Loucy (cell line): ENCODE results near the gene TSEN2.

Source experiments
- H2AFZ ChIP-seq: fragments of 200-600 bp; sonication (generic); 2 replicates; pipeline ENCODE4 v1.6.0; 2016; ENCODE audit warnings: antibody characterized with exemption, mild to moderate bottlenecking, low read length, moderate library complexity
- H3F3A ChIP-seq: fragments of 200-600 bp; 2 replicates; pipeline ENCODE4 v1.6.0; 2016; ENCODE audit warnings: antibody characterized with exemption, low read depth, mild to moderate bottlenecking
- H3K27me3 ChIP-seq: fragments of 200-600 bp; sonication (generic); 2 replicates; pipeline ENCODE4 v1.6.1; 2014; ENCODE audit warnings: low read length, mild to moderate bottlenecking; ENCODE audit not compliant: insufficient read depth, poor library complexity, severe bottlenecking
- H3K36me3 ChIP-seq: fragments of 200-600 bp; sonication (generic); 2 replicates; pipeline ENCODE4 v1.6.1; 2016; ENCODE audit warnings: low read length; ENCODE audit not compliant: insufficient read depth
- H3K4me1 ChIP-seq: fragments of 200-600 bp; sonication (generic); 2 replicates; pipeline ENCODE4 v1.5.1; 2014; ENCODE audit warnings: low read length, mild to moderate bottlenecking; ENCODE audit not compliant: insufficient read depth, poor library complexity, severe bottlenecking
- H3K4me2 ChIP-seq: fragments of 200-600 bp; sonication (generic); 2 replicates; pipeline ENCODE4 v1.6.0; 2014; ENCODE audit warnings: antibody characterized with exemption, low read length, low read depth, mild to moderate bottlenecking; ENCODE audit not compliant: poor library complexity, severe bottlenecking
- H3K4me3 ChIP-seq: fragments of 200-600 bp; sonication (generic); 2 replicates; pipeline ENCODE4 v1.5.1; 2014; ENCODE audit warnings: low read length, mild to moderate bottlenecking, mixed read lengths; ENCODE audit not compliant: poor library complexity, severe bottlenecking
- H3K79me2 ChIP-seq: fragments of 200-600 bp; sonication (generic); 2 replicates; pipeline ENCODE4 v1.6.1; 2014; ENCODE audit warnings: low read length; ENCODE audit not compliant: insufficient read depth
- H3K9ac ChIP-seq: fragments of 200-600 bp; sonication (generic); 2 replicates; pipeline ENCODE4 v1.6.0; 2014; ENCODE audit warnings: mild to moderate bottlenecking, low read depth, low read length, moderate library complexity; ENCODE audit not compliant: poor library complexity, severe bottlenecking
- H3K9me2 ChIP-seq: fragments of 200-600 bp; sonication (generic); replicated peaks from 2 replicates; pipeline ENCODE4 v1.6.1; 2016; ENCODE audit warnings: low read depth, low read length, mixed read lengths
- H3K9me3 ChIP-seq: fragments of 200-600 bp; sonication (generic); 2 replicates; pipeline ENCODE4 v1.6.1; 2014; ENCODE audit warnings: mild to moderate bottlenecking, antibody characterized with exemption, low read length, low read depth; ENCODE audit not compliant: insufficient read depth
- H4K20me1 ChIP-seq: fragments of 200-600 bp; sonication (generic); 2 replicates; pipeline ENCODE4 v1.6.0; 2014; ENCODE audit warnings: antibody characterized with exemption, low read length, mild to moderate bottlenecking; ENCODE audit not compliant: insufficient read depth, poor library complexity, severe bottlenecking
- EZH2phosphoT487 ChIP-seq: fragments of 200-600 bp; IDR thresholded peaks from 2 replicates; pipeline ENCODE4 v1.6.1; 2018; ENCODE audit warnings: antibody characterized with exemption, mild to moderate bottlenecking, moderate library complexity, borderline replicate concordance
- TF ChIP-seq, protein P1 (sequence below): fragments of 200-600 bp; sonication (generic); conservative IDR thresholded peaks from 2 replicates; pipeline ENCODE4 v1.5.1; 2014; ENCODE audit warnings: mild to moderate bottlenecking, antibody characterized with exemption, low read length

TSEN2 gene

DNA sequence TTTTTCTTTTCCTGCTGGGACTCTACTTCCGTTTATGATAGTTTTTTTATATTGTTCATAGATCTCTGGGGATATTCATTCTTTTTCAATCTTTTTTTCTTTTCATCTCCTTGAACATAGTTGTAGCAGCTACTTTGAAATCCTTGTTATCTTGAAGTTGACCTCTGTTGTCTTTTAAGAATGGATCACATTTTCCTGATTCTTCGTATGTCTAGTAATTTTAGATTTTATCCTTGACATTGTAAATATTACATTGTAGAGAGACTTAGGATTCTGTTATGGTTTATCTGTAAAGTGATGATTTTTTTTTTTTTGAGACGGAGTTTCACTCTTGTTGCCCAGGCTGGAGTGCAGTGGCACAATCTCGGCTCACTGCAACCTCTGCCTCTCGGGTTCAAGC, 93.1 kb downstream of the TSEN2 start:
- Histone ChIP-seq H4K20me1 (no peaks in the 10 kb centered on the region), H2AFZ (no peak overlapping the region), H3F3A (no peaks in the 10 kb centered on the region), H3K9ac (no peak overlapping the region), H3K4me1 (no peaks in the 10 kb centered on the region), H3K4me3 (no peak overlapping the region), H3K4me2 (no peak overlapping the region), H3K36me3 (peaks cover 95% of the 10 kb centered on the region), H3K27me3 (no peaks in the 10 kb centered on the region), H3K9me2 (no peaks in the 10 kb centered on the region), H3K79me2 (no peaks in the 10 kb centered on the region), H3K9me3 (no peaks in the 10 kb centered on the region)
- TF ChIP-seq EZH2phosphoT487: no peak
- TF ChIP-seq, protein P1, sequence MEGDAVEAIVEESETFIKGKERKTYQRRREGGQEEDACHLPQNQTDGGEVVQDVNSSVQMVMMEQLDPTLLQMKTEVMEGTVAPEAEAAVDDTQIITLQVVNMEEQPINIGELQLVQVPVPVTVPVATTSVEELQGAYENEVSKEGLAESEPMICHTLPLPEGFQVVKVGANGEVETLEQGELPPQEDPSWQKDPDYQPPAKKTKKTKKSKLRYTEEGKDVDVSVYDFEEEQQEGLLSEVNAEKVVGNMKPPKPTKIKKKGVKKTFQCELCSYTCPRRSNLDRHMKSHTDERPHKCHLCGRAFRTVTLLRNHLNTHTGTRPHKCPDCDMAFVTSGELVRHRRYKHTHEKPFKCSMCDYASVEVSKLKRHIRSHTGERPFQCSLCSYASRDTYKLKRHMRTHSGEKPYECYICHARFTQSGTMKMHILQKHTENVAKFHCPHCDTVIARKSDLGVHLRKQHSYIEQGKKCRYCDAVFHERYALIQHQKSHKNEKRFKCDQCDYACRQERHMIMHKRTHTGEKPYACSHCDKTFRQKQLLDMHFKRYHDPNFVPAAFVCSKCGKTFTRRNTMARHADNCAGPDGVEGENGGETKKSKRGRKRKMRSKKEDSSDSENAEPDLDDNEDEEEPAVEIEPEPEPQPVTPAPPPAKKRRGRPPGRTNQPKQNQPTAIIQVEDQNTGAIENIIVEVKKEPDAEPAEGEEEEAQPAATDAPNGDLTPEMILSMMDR: no peak

DNA sequence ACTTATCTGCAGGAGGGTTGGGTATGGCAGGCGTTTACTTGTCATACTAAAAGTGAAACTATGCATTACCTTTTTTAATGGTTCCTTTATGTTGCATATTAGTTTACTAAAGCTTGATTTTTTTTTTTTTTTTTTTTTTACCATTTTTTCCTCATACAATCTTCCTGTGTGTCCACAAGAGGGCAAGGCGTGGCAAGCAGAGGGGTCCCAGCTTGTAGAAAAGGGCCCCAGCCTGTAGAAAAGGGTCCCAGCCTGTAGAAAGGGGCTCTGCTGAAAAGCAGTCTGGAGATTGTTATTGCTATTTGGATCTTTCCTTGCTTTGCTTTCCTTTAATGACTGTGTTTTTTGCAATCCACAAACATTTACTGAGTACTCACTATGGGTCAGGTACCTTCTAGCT, 94.5 kb downstream of the TSEN2 start:
- H2AFZ ChIP-seq: no peak overlapping the region
- TF ChIP-seq, protein P1: no peak
- no peak for TF ChIP-seq EZH2phosphoT487
- no peaks in the 10 kb centered on the region for H3K27me3 ChIP-seq
- peaks cover 95% of the 10 kb centered on the region for H3K36me3 ChIP-seq
- no peak overlapping the region for H3K4me3 ChIP-seq
- no peaks in the 10 kb centered on the region for H3K9me3 ChIP-seq
- no peaks in the 10 kb centered on the region for H3K79me2 ChIP-seq
- H3K4me2 ChIP-seq: no peak overlapping the region
- H3K4me1 ChIP-seq: no peaks in the 10 kb centered on the region
- H3K9me2 ChIP-seq: no peaks in the 10 kb centered on the region
- H4K20me1 ChIP-seq: no peaks in the 10 kb centered on the region
- H3F3A ChIP-seq: no peaks in the 10 kb centered on the region
- H3K9ac ChIP-seq: no peak overlapping the region

DNA sequence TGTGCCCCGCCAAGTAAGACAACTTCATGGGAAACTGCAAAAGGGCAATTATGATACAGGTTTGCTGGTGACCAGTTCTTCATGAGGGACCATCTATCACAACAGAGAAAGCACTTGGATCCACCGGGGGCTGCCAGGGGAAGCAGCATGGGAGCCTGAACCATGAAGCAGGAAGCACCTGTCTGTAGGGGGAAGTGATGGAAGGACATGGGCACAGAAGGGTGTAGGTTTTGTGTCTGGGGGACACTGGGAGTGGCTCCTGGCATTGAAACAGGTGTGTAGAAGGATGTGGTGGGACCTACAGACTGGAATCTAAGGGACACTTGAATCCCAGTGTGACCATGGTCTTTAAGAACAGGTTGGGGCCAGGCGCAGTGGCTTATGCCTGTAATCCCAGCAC, 95.2 kb downstream of the TSEN2 start:
- no peak overlapping the region for H3K9ac ChIP-seq

More for the DNA sequence above, 95.2 kb downstream of the TSEN2 start:
- Histone ChIP-seq H3K27me3 (no peaks in the 10 kb centered on the region), H3F3A (no peaks in the 10 kb centered on the region), H3K4me2 (no peak overlapping the region), H3K4me3 (no peak overlapping the region), H4K20me1 (no peaks in the 10 kb centered on the region), H3K4me1 (no peaks in the 10 kb centered on the region), H3K36me3 (peaks cover 95% of the 10 kb centered on the region), H3K9me2 (no peaks in the 10 kb centered on the region), H3K79me2 (no peaks in the 10 kb centered on the region), H3K9me3 (no peaks in the 10 kb centered on the region), H2AFZ (no peak overlapping the region)
- no peak for TF ChIP-seq EZH2phosphoT487
- TF ChIP-seq, protein P1: no peak
